Esophagus muscularis mucosa (tissue), 4 donors: ENCODE data around the gene METTL14. TPM values are rescaled to one million over a fixed set of nuclear protein-coding genes. Genes with fewer than 3 reads are reported as not detected.
A peak's percentile ranks its signal among the peaks of the same experiment; 100 is the strongest.

Experiments
- DNase-seq: peaks from one replicate; pipeline ENCODE4 v3.0.0-alpha.2; 2017; ENCODE audit errors: extremely low spot score
- H3K27ac ChIP-seq, 4 donors: fragments of 200-600 bp; sonication (generic); replicated peaks in 1 of 4; 1 replicate in 3 of 4; 2 replicates in 1 of 4; pipeline ENCODE4 v1.5.1; 2016 to 2019; ENCODE audit warnings: mild to moderate bottlenecking in 1 of 4
- H3K27me3 ChIP-seq, 4 donors: fragments of 200-600 bp; sonication (generic); one replicate each; pipeline versions ENCODE4 v1.5.1 to v1.6.0; 2016 to 2019
- H3K36me3 ChIP-seq, 4 donors: fragments of 200-600 bp; sonication (generic); one replicate each; pipeline ENCODE4 v1.5.1; 2016 to 2019
- H3K4me1 ChIP-seq, 4 donors: fragments of 200-600 bp; sonication (generic); one replicate each; pipeline ENCODE4 v1.5.1; 2016 to 2019
- H3K4me3 ChIP-seq, 4 donors: fragments of 200-600 bp; sonication (generic); 1 replicate in 2 of 4; 2 replicates in 2 of 4; pipeline ENCODE4 v1.5.1; 2016 to 2019; ENCODE audit warnings: mild to moderate bottlenecking in 4 of 4, moderate library complexity in 1 of 4
- H3K9me3 ChIP-seq, 4 donors: fragments of 200-600 bp; sonication (generic); 1 replicate in 3 of 4; 2 replicates in 1 of 4; pipeline ENCODE4 v1.5.1; 2016 to 2019
- EP300 ChIP-seq: sonication (generic); formaldehyde crosslinking; IDR thresholded peaks from one replicate; pipeline ENCODE4 v1.6.1; 2017; ENCODE audit warnings: antibody characterized with exemption
- POLR2A ChIP-seq: fragments of 450-650 bp; IDR thresholded peaks from one replicate; pipeline ENCODE4 v1.6.1; 2017; ENCODE audit warnings: antibody characterized with exemption, moderate library complexity, mild to moderate bottlenecking, low read depth
- POLR2AphosphoS5 ChIP-seq, 2 donors: sonication (generic); formaldehyde crosslinking; IDR thresholded peaks; one replicate each; pipeline ENCODE4 v1.6.1; 2017; ENCODE audit warnings: antibody characterized with exemption in 2 of 2
- WGBS: methylation state at CpG from one replicate; pipeline ENCODE4 v1.1.5; 2018; 5-methylcytosine and 5-hydroxymethylcytosine counted together
- intact Hi-C: fragments of 100-400 bp; cut with DNase I; formaldehyde crosslinking; loops from one replicate; pipeline ENCODE4 v1.15.1; 2023
- total RNA-seq, 4 donors: library from RNA; depleted of rRNA; stranded (reverse); fragments of >200 nt; gene quantifications; one replicate each; pipeline versions ENCODE4 v1.1.0 to v1.2.1, GENCODE V29; 2016
- TF ChIP-seq, protein P1 (sequence below), 3 experiments: fragments of 200-600 bp in 2 of 3; fragments of 450-650 bp in 1 of 3; sonication (generic) in 2 of 3; IDR thresholded peaks; one replicate each; pipeline ENCODE4 v1.5.1; 2017 to 2019; ENCODE audit warnings: antibody characterized with exemption in 3 of 3, mild to moderate bottlenecking in 2 of 3, moderate library complexity in 1 of 3

METTL14 gene
- total RNA-seq, 4 donors from 2014 or later: 26.3 to 43.6 (median 29.5) TPM

DNA sequence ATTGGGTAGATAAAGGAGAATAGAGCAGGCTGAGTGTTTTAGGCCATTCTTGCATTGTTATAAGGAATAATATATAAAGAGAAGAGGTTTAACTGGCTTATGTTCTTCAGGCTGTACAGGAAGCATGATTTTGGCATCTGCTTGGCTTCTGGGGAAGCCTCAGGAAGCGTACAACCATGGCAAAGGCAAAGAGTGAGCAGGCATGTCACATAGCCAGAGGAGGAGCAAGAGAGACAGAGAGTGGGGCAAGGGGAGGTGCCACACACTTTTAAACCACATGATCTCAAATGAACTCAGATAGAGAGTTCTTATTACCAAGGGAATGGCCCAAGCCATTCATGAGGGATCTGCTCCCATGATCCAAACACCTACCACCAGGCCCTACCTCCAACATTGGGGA, 4.4 kb upstream of the METTL14 start:
- 76% methylated on average over 1 of the region's 1 CpG for WGBS
- intact Hi-C loops: loop anchor here (10.0 kb wide), 1 partner anchor 396 kb away; no protein-coding TSS in a partner anchor
- H3K4me3 ChIP-seq: no peak overlapping the region
- no peaks in the 10 kb centered on the region for H3K36me3 ChIP-seq
- peaks cover 0 to 6% (median under 1%) of the 10 kb centered on the region in 4 donors for H3K4me1 ChIP-seq
- TF ChIP-seq POLR2AphosphoS5 (IDR thresholded peaks at IDR 0.05) (no peak), EP300 (no peak)
- no peaks in the 10 kb centered on the region for H3K9me3 ChIP-seq
- no peak overlapping the region for H3K27ac ChIP-seq
- no peak for DNase-seq
- H3K27me3 ChIP-seq: no peaks in the 10 kb centered on the region

DNA sequence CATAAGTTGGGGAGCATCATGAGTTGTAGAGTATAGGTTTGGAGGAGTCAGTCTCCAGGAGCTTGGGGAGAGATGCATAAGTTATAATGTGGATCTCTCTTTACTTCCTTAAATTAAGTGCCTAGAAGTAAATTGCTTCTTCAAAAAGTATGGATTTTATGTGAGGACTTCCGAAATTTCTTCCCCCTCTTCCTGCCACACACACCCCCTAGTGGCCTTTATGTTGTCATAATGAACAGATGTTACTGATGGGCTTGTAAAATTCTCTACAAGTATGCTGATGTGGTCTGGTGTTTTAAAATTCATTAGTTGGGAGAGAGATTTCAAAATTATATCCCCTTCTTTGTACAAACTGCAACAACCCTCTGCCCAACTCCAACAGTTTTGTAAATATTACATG, 2.3 kb upstream of the METTL14 start:
- Histone ChIP-seq H3K36me3 (peaks cover 0 to 4% (median 2%) of the 10 kb centered on the region in 4 donors), H3K9me3 (no peaks in the 10 kb centered on the region), H3K27ac (no peak overlapping the region), H3K4me3 (no peak overlapping the region), H3K27me3 (no peaks in the 10 kb centered on the region), H3K4me1 (peaks cover 18 to 26% (median 20%) of the 10 kb centered on the region in 4 donors)
- intact Hi-C loops: loop anchor here (10.0 kb wide), 1 partner anchor 398 kb away; no protein-coding TSS in a partner anchor
- TF ChIP-seq EP300 (no peak), POLR2A (no peak), POLR2AphosphoS5 (IDR thresholded peaks at IDR 0.05) (no peak)
- TF ChIP-seq, protein P1, sequence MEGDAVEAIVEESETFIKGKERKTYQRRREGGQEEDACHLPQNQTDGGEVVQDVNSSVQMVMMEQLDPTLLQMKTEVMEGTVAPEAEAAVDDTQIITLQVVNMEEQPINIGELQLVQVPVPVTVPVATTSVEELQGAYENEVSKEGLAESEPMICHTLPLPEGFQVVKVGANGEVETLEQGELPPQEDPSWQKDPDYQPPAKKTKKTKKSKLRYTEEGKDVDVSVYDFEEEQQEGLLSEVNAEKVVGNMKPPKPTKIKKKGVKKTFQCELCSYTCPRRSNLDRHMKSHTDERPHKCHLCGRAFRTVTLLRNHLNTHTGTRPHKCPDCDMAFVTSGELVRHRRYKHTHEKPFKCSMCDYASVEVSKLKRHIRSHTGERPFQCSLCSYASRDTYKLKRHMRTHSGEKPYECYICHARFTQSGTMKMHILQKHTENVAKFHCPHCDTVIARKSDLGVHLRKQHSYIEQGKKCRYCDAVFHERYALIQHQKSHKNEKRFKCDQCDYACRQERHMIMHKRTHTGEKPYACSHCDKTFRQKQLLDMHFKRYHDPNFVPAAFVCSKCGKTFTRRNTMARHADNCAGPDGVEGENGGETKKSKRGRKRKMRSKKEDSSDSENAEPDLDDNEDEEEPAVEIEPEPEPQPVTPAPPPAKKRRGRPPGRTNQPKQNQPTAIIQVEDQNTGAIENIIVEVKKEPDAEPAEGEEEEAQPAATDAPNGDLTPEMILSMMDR (IDR thresholded peaks at IDR 0.05): peak; percentile 9 to 37 (median 24)
- 35% methylated on average over 1 of the region's 1 CpG for WGBS
- DNase-seq: no peak

DNA sequence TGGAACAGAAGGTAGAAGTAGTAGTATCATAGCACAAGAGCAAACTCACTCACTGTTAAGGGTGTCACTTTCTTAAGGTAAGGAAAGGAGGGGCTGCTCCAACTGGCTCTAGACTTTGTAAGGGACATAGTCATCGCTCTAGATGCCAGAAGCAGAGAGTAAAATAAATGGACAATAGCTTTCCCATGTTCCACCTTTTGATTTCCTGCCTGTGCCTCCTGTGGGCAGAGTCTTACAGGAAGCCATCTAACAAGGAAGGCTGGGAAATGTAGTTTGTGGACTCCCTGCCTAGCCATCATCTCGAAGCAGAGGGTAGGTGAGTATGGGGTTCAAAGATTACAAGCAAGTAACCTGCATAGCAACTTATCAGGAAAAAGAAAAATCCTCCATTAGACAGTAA, 1.7 kb upstream of the METTL14 start:
- TF ChIP-seq POLR2A: no peak
- no peak for TF ChIP-seq EP300
- TF ChIP-seq, protein P1 (IDR thresholded peaks at IDR 0.05): no peak
- H3K27me3 ChIP-seq: no peaks in the 10 kb centered on the region
- H3K9me3 ChIP-seq: no peaks in the 10 kb centered on the region
- WGBS: 19% methylated on average over 2 of the region's 2 CpGs
- intact Hi-C loops: loop anchor here (10.0 kb wide), 1 partner anchor 399 kb away; no protein-coding TSS in a partner anchor
- H3K36me3 ChIP-seq: peaks cover 4 to 10% (median 8%) of the 10 kb centered on the region in 4 donors
- H3K4me1 ChIP-seq: peaks cover 18 to 26% (median 20%) of the 10 kb centered on the region in 4 donors
- no peak overlapping the region for H3K27ac ChIP-seq
- no peak for DNase-seq
- no peak overlapping the region for H3K4me3 ChIP-seq

DNA sequence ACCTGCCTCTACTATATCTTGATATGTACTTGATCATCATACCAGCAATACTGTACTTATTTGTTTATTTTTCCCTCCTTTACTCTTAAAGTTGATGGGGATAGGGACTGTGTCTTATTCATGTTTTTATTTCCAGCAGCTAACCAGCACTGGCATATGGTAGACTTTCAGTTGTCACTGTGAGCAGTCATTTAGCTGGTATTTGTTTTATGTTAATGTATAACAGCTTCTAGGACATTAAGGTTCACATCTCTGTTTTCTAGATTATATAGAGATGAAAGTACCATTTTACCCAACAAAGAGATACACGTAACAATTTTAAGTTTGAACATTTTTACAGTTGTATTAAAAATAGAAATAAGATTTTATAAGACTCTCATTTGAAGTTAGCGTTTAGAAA, 17.9 kb downstream of the METTL14 start:
- no peak for TF ChIP-seq POLR2A
- TF ChIP-seq, protein P1 (IDR thresholded peaks at IDR 0.05): no peak
- no peak for TF ChIP-seq EP300
- TF ChIP-seq POLR2AphosphoS5 (IDR thresholded peaks at IDR 0.05): no peak
- Histone ChIP-seq H3K9me3 (no peaks in the 10 kb centered on the region), H3K27me3 (no peaks in the 10 kb centered on the region), H3K4me1 (peaks cover 0 to 10% (median 7%) of the 10 kb centered on the region in 4 donors), H3K27ac (no peak overlapping the region), H3K36me3 (peaks cover 39 to 99% (median 68%) of the 10 kb centered on the region in 4 donors), H3K4me3 (no peak overlapping the region)
- DNase-seq: no peak
- 92% methylated on average over 2 of the region's 2 CpGs for WGBS
- intact Hi-C loops: no loop called here

DNA sequence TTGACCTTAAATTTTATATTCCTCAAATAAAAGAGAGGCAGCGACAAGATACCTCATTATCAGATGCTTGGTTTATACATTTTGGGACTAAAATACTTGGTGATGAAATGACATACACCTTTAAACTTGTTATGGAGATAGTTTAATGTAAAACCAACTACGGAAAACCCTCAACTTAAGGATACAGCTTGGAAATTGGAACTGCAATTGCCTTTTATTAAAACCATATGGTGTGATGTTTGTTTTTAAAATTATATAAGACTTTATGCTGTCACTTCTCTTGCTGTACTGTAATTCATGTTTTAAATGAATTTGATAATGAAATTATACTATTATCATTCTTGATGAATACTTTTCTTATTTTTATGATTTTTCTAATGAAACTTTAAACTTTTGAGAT, 25.9 kb downstream of the METTL14 start:
- Histone ChIP-seq H3K27ac (no peak overlapping the region), H3K27me3 (no peaks in the 10 kb centered on the region), H3K9me3 (no peaks in the 10 kb centered on the region), H3K4me1 (no peaks in the 10 kb centered on the region), H3K4me3 (no peak overlapping the region), H3K36me3 (peaks cover 27 to 78% (median 50%) of the 10 kb centered on the region in 4 donors)
- 84% methylated on average over 2 of the region's 2 CpGs for WGBS
- DNase-seq: no peak
- TF ChIP-seq POLR2A: no peak
- TF ChIP-seq POLR2AphosphoS5 (IDR thresholded peaks at IDR 0.05): no peak
- TF ChIP-seq EP300: no peak
- TF ChIP-seq, protein P1 (IDR thresholded peaks at IDR 0.05): no peak
- intact Hi-C loops: no loop called here
